ENCODE data around the gene PJA2.

GRCh38 chr5:109340351-109340750 is 69.4 kb downstream of the PJA2 start:
- TF ChIP-seq, protein P1, sequence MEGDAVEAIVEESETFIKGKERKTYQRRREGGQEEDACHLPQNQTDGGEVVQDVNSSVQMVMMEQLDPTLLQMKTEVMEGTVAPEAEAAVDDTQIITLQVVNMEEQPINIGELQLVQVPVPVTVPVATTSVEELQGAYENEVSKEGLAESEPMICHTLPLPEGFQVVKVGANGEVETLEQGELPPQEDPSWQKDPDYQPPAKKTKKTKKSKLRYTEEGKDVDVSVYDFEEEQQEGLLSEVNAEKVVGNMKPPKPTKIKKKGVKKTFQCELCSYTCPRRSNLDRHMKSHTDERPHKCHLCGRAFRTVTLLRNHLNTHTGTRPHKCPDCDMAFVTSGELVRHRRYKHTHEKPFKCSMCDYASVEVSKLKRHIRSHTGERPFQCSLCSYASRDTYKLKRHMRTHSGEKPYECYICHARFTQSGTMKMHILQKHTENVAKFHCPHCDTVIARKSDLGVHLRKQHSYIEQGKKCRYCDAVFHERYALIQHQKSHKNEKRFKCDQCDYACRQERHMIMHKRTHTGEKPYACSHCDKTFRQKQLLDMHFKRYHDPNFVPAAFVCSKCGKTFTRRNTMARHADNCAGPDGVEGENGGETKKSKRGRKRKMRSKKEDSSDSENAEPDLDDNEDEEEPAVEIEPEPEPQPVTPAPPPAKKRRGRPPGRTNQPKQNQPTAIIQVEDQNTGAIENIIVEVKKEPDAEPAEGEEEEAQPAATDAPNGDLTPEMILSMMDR (IDR thresholded peaks at IDR 0.05): no peak
- TF ChIP-seq POLR2A (IDR thresholded peaks at IDR 0.05): no peak
